ENCODE results near the gene SNX3. TPM values are rescaled to one million over a fixed set of nuclear protein-coding genes. Genes with fewer than 3 reads are reported as not detected.
"Not testable (repeated sequence)": the region's sequence is repeated elsewhere in the genome, so short reads cannot be mapped to it uniquely, and the experiment has no call there.

Gene SNX3
- total and polyA plus RNA-seq, 8 donors: 30.0 to 88.9 (median 55.4) TPM

- intact Hi-C loops (cut with DNase I): loop anchor here in 1 of 3 donors (5.0 kb wide), 1 partner anchor 75 kb away; no protein-coding TSS in a partner anchor
- Histone ChIP-seq H3K9me3 (no peaks in the 10 kb centered on the region), H3K27me3 (no peaks in the 10 kb centered on the region), H3K4me3 (no peak overlapping the region), H3K4me1 (peaks cover 0 to 28% (median 10%) of the 10 kb centered on the region in 3 donors), H3K36me3 (no peaks in the 10 kb centered on the region), H3K27ac (peak overlapping the region in 2 of 4 donors; percentile 59 to 62)
- ATAC-seq (no peak), FAIRE-seq (no peak), DNase-seq (no peak)
- WGBS, 2 donors: 88 to 95% methylated on average over 5 of the region's 5 CpGs
- no peak for TF ChIP-seq CTCF (IDR thresholded peaks at IDR 0.05)
These were observed 8.8 kb downstream of the SNX3 start for GRCh38 chr6:108252055-108252454.

- no peaks in the 10 kb centered on the region for H3K27me3 ChIP-seq
- 27 to 30% methylated on average over 2 of the region's 2 CpGs for WGBS, 2 donors
- ATAC-seq (peak; percentile 85 to 94 (median 91)), DNase-seq (no peak), FAIRE-seq (no peak)
- TF ChIP-seq CTCF (IDR thresholded peaks at IDR 0.05): no peak
- H3K4me3 ChIP-seq: no peak overlapping the region
- H3K36me3 ChIP-seq: no peaks in the 10 kb centered on the region
- peaks cover 0 to 28% (median 10%) of the 10 kb centered on the region in 3 donors for H3K4me1 ChIP-seq
- intact Hi-C loops (cut with DNase I): loop anchor here in 1 of 3 donors (5.0 kb wide), 1 partner anchor 74 kb away; no protein-coding TSS in a partner anchor
- H3K27ac ChIP-seq: peak overlapping the region in 2 of 4 donors; percentile 59 to 62
- H3K9me3 ChIP-seq: no peaks in the 10 kb centered on the region
These were observed 9.6 kb downstream of the SNX3 start for GRCh38 chr6:108251252-108251651.

GRCh38 chr6:108250240-108250866 lies 10.5 kb downstream of the SNX3 start:
- H3K27me3 ChIP-seq: no peaks in the 10 kb centered on the region
- H3K27ac ChIP-seq: peak overlapping the region in 1 of 4 donors; percentile 62
- 85 to 90% methylated on average over 2 of the region's 2 CpGs for WGBS, 2 donors
- no peak for FAIRE-seq
- no peaks in the 10 kb centered on the region for H3K9me3 ChIP-seq
- H3K4me1 ChIP-seq: peaks cover 0 to 28% (median 10%) of the 10 kb centered on the region in 3 donors
- ATAC-seq: no peak
- H3K36me3 ChIP-seq: no peaks in the 10 kb centered on the region
- intact Hi-C loops (cut with DNase I): loop anchor here in 1 of 3 donors (5.0 kb wide), 1 partner anchor 73 kb away; no protein-coding TSS in a partner anchor
- H3K4me3 ChIP-seq: no peak overlapping the region
- DNase-seq: no peak
- TF ChIP-seq CTCF (IDR thresholded peaks at IDR 0.05): no peak

GRCh38 chr6:108247965-108248536 lies 12.8 kb downstream of the SNX3 start:
- no peak for ATAC-seq
- no peak overlapping the region for H3K4me3 ChIP-seq
- no peak overlapping the region for H3K27ac ChIP-seq
- no peak for FAIRE-seq
- H3K9me3 ChIP-seq: no peaks in the 10 kb centered on the region
- peaks cover 0 to 20% (median 10%) of the 10 kb centered on the region in 3 donors for H3K4me1 ChIP-seq
- H3K36me3 ChIP-seq: no peaks in the 10 kb centered on the region
- WGBS, 2 donors: 77 to 97% methylated on average over 1 of the region's 1 CpG
- intact Hi-C loops (cut with DNase I): no loop called here
- H3K27me3 ChIP-seq: no peaks in the 10 kb centered on the region
- no peak for TF ChIP-seq CTCF (IDR thresholded peaks at IDR 0.05)
- DNase-seq: no peak

GRCh38 chr6:108245095-108245494 lies 15.7 kb downstream of the SNX3 start:
- H3K4me3 ChIP-seq; DNase-seq; ATAC-seq; H3K27me3 ChIP-seq; H3K4me1 ChIP-seq; H3K9me3 ChIP-seq; H3K36me3 ChIP-seq; H3K27ac ChIP-seq; intact Hi-C loops (cut with DNase I); FAIRE-seq: not testable (repeated sequence)
- 93 to 96% methylated on average over 7 of the region's 7 CpGs for WGBS, 2 donors

Measured in pancreas (tissue), 10 donors.